HG03469 (cell line): ENCODE results near the gene DNAH8.

Experiments
- ATAC-seq: cut with Tn5 transposase; IDR thresholded peaks from one replicate; pipeline ENCODE4 v1.9.1; 2021; ENCODE audit warnings: mild to moderate bottlenecking, moderate library complexity, moderate number of reproducible peaks; ENCODE audit not compliant: unreplicated experiment

DNAH8 gene

DNA sequence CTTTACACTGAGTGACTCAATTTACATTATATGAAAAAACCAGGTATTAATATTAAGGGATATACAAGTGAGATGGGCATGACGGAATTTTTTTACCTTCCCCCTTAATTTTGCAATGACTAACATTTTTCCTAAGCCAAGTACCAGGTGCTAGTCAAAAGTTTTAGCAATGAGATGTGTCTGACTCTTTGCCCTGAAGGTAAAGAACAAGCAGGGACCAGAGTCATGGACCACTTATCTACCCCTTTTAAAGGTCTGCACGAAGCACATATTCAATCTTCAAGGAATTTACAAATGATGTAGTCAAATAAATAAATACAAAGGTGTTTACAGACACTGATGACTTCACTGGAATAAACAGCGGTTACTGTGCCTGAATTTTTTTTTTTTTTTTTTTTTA, 13.6 kb upstream of the DNAH8 start:
- ATAC-seq = no peak

GRCh38 chr6:38702558-38703397, 12.3 kb upstream of the DNAH8 start, which contains the start of gene GLO1:
TSS of gene GLO1 (minus strand) at chr6:38703145. CDS start at chr6:38703054, 91 bp downstream.
- peak; percentile 97 for ATAC-seq

GRCh38 chr6:38703949-38704590, 11.0 kb upstream of the DNAH8 start:
- ATAC-seq = no peak

- no peak for ATAC-seq
These were observed 9.2 kb upstream of the DNAH8 start for GRCh38 chr6:38705924-38706323.

DNA sequence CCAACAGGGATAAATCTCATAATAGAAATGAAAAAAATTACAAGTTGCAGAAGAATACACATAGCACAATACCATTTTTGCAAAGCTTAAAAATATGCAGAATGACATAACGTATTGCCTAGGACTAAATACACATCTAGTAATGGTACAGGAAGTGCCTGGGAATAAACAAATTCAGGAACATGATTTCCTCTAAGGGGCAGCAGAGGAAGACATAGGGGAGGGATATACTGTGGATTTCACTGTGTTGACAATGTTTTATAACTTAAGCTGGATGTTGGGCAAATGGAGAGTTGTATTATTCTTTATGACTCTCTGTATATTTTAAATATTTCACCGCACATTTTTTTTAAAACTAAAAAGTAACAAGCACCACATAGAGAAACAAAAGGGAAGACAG, 6.6 kb upstream of the DNAH8 start:
- no peak for ATAC-seq

- no peak for ATAC-seq
These were observed 1.3 kb upstream of the DNAH8 start for GRCh38 chr6:38713812-38714211.

GRCh38 chr6:38714239-38715015, 684 bp upstream of the DNAH8 start:
- no peak for ATAC-seq

- no peak for ATAC-seq
These were observed 1.7 kb downstream of the DNAH8 start for GRCh38 chr6:38716825-38717224.

GRCh38 chr6:38719358-38719757, 4.2 kb downstream of the DNAH8 start:
- ATAC-seq = no peak

DNA sequence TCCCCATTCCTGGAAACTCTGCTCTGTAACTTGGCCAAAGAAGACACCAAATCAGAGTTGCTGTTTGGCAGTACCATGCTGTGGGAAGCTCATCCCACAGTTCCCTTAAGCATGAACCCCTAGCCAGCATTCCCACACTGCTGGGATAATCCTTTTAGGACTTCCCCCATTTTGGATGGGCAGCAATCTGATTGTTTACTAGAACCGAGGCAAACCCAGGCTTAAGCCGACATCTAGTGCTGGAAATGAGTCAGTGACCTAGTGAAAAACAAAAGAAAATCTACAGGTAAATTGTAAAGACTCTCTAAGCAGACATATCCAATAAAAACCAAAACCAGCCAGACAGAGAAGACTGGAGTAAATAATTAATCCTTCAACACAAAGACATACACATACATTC, 5.2 kb downstream of the DNAH8 start:
- ATAC-seq = no peak

DNA sequence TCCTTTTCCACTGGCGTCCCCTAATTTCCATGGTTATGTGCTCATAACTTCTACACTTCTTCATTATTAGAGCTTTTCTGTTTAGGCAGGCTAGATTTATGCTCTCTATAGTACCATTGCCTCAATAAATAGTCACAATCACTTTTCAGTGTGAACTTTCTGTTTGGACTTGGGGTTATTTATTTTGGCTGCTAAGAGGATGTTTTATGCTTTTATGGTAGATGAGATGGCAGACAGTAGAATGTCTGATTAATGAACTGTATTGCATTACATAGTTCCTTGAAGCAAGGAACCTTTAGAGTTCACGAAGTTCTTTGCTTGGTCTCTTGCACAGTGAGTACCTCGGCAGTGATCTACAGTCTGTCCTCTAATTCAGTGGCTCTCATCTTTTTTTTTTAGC, 6.9 kb downstream of the DNAH8 start:
- ATAC-seq = no peak

- no peak for ATAC-seq
These were observed 7.7 kb downstream of the DNAH8 start for GRCh38 chr6:38722727-38723334.

DNA sequence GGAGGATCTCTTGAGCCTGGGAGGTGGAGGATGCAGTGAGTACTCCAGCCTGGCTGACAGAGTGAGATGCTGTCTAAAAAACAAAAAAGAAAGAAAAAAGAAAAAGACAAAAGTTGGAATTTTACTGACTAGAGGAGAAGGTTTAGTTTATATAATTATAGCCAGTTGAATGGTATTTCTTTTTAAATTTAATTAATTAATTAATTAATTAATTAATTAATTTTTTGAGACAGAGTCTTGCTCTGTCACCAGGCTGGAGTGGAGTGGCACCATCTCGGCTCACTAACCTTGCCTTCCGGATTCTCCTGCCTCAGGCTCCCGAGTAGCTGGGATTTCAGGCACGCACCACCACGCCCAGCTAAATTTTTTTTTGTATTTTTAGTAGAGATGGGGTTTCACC, 8.7 kb downstream of the DNAH8 start:
- no peak for ATAC-seq

- no peak for ATAC-seq
These were observed 9.2 kb downstream of the DNAH8 start for GRCh38 chr6:38724343-38724742.

- ATAC-seq = no peak
These were observed 10.5 kb downstream of the DNAH8 start for GRCh38 chr6:38725414-38726183.

- ATAC-seq = no peak
These were observed 13.1 kb downstream of the DNAH8 start for GRCh38 chr6:38728203-38728602.

GRCh38 chr6:38730140-38730862, 15.2 kb downstream of the DNAH8 start:
- no peak for ATAC-seq

DNA sequence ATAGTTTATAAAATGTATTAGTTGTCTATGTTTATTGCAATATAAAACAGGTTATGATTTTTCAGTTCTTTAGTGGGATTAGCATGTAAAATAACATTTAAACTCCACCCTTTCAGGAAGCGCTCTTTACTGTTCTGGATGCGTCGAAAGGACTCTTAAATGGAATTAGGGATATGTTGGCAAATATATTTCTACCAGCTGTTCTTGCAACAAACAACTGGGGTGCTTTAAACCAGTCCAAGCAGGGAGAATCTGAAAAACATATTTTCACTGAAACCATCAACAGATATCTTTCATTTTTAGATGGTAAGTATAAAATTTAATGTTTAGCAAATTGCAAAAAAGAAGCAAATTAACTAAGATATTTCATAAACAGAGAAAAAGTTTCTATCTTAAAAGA, 21.8 kb downstream of the DNAH8 start:
- no peak for ATAC-seq

DNA sequence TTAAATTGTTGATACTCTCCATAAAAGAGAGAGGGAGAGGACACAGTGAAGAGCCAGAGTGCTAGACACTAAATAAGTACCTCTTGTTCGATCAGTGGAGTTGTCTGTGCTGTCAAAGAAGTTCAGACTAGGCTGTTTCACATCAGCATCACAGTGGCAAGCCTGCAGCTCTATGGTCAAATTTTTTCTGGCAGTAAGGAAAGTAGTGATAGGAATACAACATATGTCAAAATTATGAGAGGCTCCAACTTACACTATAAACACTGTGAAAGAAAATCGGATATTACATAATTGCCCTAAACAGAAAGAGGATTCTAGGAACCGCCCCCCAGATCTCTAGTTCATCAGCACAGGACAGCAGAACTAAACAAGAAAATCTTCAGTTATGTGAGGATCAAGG, 23.1 kb downstream of the DNAH8 start:
- no peak for ATAC-seq

- no peak for ATAC-seq
These were observed 24.4 kb downstream of the DNAH8 start for GRCh38 chr6:38739532-38739931.
